Jurkat, Clone E6-1 (cell line): ENCODE data around the gene NFIX.

ENCODE experiments used
- DNase-seq: peaks from one replicate; pipeline ENCODE4 v3.0.0-alpha.2; 2011; ENCODE audit warnings: low read depth, low spot score
- H3K4me3 ChIP-seq: 2 replicates; pipeline ENCODE4 v1.5.1; 2011; ENCODE audit warnings: mild to moderate bottlenecking, low read length, control low read depth, moderate library complexity

Gene NFIX

GRCh38 chr19:12984683-12985048 is 10.6 kb upstream of the NFIX start:
- DNase-seq: no peak
- no peak overlapping the region for H3K4me3 ChIP-seq

GRCh38 chr19:12985049-12985776 is 10.1 kb upstream of the NFIX start:
- DNase-seq: no peak
- H3K4me3 ChIP-seq: no peak overlapping the region

GRCh38 chr19:12986726-12987125 is 8.5 kb upstream of the NFIX start:
- H3K4me3 ChIP-seq: no peak overlapping the region
- DNase-seq: no peak

- no peak overlapping the region for H3K4me3 ChIP-seq
- no peak for DNase-seq
Observed at GRCh38 chr19:12987190-12987589, 8.1 kb upstream of the NFIX start.

- no peak for DNase-seq
Observed at GRCh38 chr19:12987781-12988180, 7.5 kb upstream of the NFIX start.

GRCh38 chr19:12990431-12990830 is 4.8 kb upstream of the NFIX start:
- no peak for DNase-seq

More at GRCh38 chr19:12987781-12988180, 7.5 kb upstream of the NFIX start:
- no peak overlapping the region for H3K4me3 ChIP-seq

GRCh38 chr19:12990853-12991252 is 4.4 kb upstream of the NFIX start:
- H3K4me3 ChIP-seq: no peak overlapping the region
- no peak for DNase-seq

More at GRCh38 chr19:12990431-12990830, 4.8 kb upstream of the NFIX start:
- no peak overlapping the region for H3K4me3 ChIP-seq

- DNase-seq: no peak
Observed at GRCh38 chr19:12991296-12991695, 4.0 kb upstream of the NFIX start.

GRCh38 chr19:12992729-12993128 is 2.5 kb upstream of the NFIX start:
- no peak for DNase-seq
- H3K4me3 ChIP-seq: no peak overlapping the region

More at GRCh38 chr19:12991296-12991695, 4.0 kb upstream of the NFIX start:
- no peak overlapping the region for H3K4me3 ChIP-seq

- DNase-seq: no peak
- H3K4me3 ChIP-seq: no peak overlapping the region
Observed at GRCh38 chr19:12993562-12993961, 1.7 kb upstream of the NFIX start.

- no peak for DNase-seq
- peak overlapping the region; percentile 40 for H3K4me3 ChIP-seq
Observed at GRCh38 chr19:12995596-12996405, 526 bp downstream of the NFIX start.

- DNase-seq: no peak
- H3K4me3 ChIP-seq: no peak overlapping the region
Observed at GRCh38 chr19:12996406-12997094, 1.3 kb downstream of the NFIX start.

- DNase-seq: no peak
- no peak overlapping the region for H3K4me3 ChIP-seq
Observed at GRCh38 chr19:12997179-12997966, 2.1 kb downstream of the NFIX start.

GRCh38 chr19:12997967-12998940 is 3.0 kb downstream of the NFIX start:
- no peak overlapping the region for H3K4me3 ChIP-seq
- no peak for DNase-seq

- H3K4me3 ChIP-seq: no peak overlapping the region
- no peak for DNase-seq
Observed at GRCh38 chr19:13001166-13001501, 5.9 kb downstream of the NFIX start.

GRCh38 chr19:13001502-13002165 is 6.4 kb downstream of the NFIX start:
- no peak for DNase-seq
- no peak overlapping the region for H3K4me3 ChIP-seq

GRCh38 chr19:13002166-13002898 is 7.1 kb downstream of the NFIX start:
- H3K4me3 ChIP-seq: no peak overlapping the region
- no peak for DNase-seq
